HK-2 (cell line): ENCODE results near the gene SIM2.
"Not testable (repeated sequence)": the region's sequence is repeated elsewhere in the genome, so short reads cannot be mapped to it uniquely, and the experiment has no call there.

Experiments
- DNase-seq: peaks from one replicate; pipeline ENCODE4 v3.0.0-alpha.2; 2018; ENCODE audit not compliant: unreplicated experiment

SIM2 gene, protein sequence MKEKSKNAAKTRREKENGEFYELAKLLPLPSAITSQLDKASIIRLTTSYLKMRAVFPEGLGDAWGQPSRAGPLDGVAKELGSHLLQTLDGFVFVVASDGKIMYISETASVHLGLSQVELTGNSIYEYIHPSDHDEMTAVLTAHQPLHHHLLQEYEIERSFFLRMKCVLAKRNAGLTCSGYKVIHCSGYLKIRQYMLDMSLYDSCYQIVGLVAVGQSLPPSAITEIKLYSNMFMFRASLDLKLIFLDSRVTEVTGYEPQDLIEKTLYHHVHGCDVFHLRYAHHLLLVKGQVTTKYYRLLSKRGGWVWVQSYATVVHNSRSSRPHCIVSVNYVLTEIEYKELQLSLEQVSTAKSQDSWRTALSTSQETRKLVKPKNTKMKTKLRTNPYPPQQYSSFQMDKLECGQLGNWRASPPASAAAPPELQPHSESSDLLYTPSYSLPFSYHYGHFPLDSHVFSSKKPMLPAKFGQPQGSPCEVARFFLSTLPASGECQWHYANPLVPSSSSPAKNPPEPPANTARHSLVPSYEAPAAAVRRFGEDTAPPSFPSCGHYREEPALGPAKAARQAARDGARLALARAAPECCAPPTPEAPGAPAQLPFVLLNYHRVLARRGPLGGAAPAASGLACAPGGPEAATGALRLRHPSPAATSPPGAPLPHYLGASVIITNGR

GRCh38 chr21:36698981-36699545, at the start of gene SIM2:
TSS of gene SIM2 (plus strand) at chr21:36699115. CDS start at chr21:36699747, 632 bp downstream.
- no peak for DNase-seq

DNA sequence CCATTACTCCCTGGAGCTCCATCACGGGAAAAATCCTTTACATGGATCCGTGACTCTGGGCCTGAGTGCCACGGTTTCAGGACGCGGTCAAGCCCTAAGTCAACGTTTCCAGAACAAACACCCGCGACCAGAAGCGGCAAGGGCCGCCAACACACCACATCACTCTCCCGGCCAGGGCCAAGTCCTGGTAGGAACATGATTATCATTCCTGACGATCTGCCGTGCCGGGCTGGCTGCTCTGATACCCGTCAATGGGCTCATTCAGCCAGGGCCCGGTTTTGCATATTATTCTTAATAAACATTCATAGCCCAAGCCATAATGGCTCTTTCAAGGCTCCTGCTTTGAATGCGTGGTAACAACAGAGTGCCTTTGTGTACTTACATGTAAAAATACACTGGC, 44.6 kb upstream of the SIM2 start:
- no peak for DNase-seq

DNA sequence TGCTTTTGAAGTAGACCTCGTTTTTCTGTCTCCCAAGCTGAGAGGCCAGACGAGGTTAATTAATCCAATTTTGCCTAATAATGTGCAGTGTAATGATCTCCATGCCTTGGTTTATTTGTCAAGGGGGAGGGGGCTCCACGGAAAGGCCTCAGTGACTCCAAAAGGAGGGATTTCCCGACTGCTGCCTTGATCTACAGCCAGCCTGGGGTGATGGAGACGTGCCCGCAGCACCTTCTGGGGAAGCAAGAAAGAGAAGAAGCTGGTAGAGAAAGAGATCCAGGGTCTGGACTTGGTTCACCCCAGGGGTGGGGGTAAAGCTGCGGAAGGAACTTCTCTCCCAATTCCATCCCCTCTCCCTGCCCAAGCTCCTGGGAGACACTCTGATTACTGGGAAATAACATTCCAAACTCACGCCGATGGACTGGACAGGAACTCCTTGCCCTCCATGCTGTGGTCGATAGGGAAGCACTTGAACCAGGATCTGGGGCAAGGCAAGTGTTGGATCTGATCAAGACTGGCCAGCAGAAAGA, 44.1 kb upstream of the SIM2 start:
- no peak for DNase-seq

DNA sequence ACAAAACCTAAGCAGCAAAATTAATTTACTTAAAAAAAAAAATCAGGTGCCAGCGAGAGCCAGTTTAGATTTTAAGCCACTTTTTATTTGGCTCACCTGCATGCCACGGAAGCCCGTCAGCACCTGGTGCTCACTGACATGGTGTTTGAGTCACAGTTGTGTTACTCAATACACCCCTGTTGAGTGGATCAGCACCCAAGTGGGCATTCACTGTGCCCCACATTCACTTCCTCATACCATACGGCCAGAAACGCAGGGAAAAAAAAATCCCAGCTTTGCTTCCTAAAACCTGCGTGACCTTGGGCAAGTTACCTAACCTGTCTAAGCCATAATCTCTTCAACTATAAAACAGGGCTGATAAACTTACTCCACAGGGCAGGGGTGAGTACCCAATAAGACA, 42.8 kb upstream of the SIM2 start:
- no peak for DNase-seq

- DNase-seq = not testable (repeated sequence)
Measured at GRCh38 chr21:36657290-36657689, 41.6 kb upstream of the SIM2 start.

DNA sequence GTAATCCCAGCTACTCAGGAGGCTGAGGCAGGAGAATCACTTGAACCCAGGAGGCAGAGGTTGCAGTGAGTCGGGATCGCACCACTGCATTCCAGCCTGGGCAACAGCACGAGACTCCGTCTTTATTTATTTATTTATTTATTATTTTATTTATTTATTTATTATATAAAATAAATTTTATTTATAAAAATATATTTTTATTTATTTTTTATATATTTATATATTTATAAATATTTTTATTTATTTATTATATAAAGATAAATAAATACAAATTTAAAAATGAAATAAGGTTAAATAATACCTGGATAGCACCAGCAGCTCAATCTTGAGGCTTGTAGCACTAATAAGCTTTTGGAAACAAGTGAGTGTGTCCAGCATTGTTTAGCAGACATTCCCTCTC, 40.9 kb upstream of the SIM2 start:
- DNase-seq = no peak

DNA sequence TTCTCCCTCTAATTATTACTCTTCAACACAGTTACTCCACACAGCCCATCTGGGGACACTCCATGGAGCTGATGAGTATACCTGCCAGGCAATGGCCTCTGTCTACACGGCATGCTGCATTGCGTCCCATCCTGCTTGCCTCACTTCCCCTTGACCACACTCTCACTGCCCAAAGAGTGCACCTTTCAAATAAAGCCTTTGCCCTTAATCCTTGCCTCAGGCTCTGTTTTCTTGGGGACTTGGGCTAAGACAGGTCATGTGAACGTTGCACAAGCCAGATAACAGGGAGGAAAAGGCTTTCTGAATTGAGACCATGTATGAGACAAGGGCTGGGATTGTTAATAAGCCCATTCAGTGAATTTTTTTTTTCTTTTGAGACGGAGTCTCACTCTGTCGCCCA, 40.0 kb upstream of the SIM2 start:
- no peak for DNase-seq

DNA sequence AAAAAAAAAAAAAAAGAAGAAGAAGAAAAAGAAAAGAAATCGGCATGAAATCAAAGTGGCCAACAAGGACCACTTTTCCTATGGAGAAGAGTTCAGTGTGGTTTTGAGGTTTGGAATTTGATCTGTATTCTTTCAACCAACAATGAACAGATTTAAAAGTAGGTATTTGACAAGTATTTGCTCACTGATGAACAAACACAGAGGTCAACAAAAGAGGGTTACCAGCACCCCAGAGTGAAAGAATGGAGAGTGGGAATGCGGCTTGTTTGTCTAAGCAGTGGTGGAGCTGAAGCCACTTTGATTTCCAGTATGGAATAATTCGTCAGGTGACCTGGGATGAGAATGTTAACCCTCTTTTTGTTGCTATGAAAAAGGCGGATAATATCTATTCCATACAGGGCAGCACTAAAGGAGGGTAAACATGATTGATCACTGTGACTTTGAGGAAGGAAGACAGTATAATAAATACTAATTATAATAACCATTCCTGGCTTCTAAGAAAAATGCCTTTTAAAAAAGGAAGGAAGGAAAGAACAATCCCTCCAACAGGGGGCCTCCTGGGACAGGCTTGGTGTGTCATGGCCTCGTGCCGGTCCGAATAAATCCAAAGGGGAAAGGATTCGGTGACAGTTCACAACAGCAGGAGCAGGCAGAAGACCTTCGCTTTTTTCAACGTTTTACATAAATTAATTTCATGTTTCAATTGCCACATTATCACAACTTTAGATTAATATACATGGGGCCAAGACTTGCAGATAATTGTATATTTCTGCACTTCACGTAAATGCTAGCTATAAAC, 37.2 kb upstream of the SIM2 start:
- DNase-seq = no peak

DNA sequence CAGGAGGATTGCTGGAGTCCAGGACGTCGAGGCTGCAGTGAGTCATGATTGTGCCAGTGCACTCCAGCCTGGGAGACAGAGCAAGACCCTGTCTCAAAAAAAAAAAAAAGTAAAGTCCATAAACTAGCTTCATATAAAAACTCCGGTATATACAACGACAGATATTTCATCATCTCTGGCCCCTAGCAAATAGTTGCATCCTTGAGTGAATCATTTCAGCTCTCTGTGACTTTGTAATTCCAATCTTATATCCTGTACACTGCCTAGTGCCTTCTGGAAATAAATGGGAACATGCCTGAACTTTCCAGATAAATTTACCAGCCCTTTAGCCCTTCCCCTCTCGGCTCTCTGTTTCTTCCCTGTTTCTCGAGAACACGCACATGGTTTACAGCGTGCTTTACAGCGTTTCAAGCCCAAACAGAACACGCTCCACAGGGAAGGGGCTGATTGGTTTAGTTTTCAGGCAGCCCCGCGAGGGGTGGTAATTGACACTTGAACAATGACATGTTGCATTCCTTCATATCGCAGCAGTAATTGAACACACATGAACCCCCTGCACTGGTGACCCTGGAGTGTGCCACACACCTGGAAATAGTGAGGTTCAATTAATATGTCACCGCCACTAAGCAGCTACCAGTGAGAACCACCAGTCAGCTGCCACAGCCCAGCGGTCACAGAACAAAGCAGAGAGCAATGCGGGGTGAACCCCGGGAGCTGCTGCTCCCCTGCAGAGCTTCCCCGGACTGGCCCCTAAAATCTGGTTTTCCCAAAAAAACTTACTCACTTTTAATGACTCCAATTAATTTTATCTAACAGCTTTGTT, 35.7 kb upstream of the SIM2 start:
- no peak for DNase-seq

- DNase-seq = no peak
Measured at GRCh38 chr21:36664662-36664990, 34.3 kb upstream of the SIM2 start.

DNA sequence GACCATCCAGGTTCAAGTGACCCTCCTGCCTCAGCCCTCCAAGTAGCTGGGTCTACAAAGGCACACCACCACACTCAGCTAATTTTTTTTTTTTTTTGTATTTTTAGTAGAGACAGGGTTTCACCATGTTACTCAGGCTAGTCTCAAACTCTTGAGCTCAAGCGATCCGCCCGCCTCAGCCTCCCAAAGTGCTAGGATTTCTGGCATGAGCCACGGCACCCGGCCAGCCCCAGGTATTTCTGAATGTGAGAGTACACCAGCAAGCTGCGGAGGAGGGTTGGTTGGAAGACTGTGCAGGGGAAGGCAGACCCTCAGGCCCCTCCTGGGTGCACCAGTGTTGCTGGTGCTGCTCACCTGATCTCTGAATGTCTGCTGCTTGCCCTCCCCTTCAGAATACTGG, 33.1 kb upstream of the SIM2 start:
- DNase-seq = no peak

GRCh38 chr21:36668713-36669112, 30.2 kb upstream of the SIM2 start:
- no peak for DNase-seq

- no peak for DNase-seq
Measured at GRCh38 chr21:36671836-36672235, 27.1 kb upstream of the SIM2 start.

DNA sequence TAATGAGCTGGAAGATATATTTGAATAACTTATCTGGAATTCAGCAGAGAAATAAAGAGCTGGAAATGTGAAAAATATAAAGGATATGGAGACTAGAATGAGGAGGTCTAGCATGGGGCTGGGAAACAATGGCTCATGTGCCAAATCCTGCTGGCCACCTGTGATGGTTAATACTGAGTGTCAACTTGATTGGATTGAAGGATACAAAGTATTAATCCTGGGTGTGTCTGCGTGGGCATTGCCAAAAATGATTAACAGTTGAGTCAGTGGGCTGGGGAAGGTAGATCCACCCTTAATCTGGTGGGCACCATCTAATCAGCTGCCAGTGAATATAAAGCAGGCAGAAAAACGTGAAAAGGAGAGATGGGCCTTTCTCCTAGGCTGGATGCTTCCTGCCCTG, 26.6 kb upstream of the SIM2 start:
- not testable (repeated sequence) for DNase-seq

DNA sequence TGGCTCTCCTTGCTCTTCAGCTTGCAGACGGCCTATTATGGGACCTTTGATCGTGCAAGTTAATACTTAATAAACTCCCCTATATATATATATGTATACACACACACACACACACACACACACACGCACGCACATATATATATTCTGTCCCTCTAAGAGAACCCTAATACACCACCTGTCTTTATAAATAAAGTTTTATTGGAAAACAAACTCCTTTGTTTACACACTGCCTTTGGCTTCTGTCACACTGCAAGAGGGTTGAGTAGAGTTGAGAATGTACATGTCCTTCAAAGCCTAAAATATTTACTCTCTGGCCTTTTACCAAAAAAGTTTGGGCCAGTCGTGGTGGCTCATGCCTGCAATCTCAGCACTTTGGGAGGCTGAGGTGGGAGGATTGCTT, 26.2 kb upstream of the SIM2 start:
- DNase-seq = no peak

- no peak for DNase-seq
Measured at GRCh38 chr21:36676039-36676950, 22.6 kb upstream of the SIM2 start.

DNA sequence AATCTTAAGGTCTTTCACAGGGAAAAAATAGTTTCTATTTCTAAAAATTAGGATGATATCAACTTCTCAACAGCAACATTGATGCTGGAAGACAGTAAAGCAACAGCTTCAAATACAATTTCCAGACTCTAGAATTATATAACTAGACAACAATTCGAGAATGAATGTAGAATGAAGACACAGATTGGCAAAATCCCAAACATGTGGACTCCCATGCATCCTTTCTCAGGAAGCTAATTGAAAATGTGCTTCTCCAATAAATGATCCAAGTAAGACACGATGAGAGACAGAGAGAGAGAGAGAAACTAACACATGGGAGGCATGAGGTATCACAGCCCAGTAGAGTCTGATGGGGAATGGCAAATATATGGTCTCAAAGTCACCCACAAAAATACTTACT, 21.5 kb upstream of the SIM2 start:
- DNase-seq = no peak

- DNase-seq = no peak
Measured at GRCh38 chr21:36678538-36678937, 20.4 kb upstream of the SIM2 start.

GRCh38 chr21:36681117-36681631, 17.7 kb upstream of the SIM2 start:
- DNase-seq = no peak
